GM19455 (cell line): ENCODE results near the gene HDAC3.

Experiments
- ATAC-seq: cut with Tn5 transposase; IDR thresholded peaks from one replicate; pipeline ENCODE4 v1.9.1; 2021; ENCODE audit not compliant: unreplicated experiment

HDAC3 gene

DNA sequence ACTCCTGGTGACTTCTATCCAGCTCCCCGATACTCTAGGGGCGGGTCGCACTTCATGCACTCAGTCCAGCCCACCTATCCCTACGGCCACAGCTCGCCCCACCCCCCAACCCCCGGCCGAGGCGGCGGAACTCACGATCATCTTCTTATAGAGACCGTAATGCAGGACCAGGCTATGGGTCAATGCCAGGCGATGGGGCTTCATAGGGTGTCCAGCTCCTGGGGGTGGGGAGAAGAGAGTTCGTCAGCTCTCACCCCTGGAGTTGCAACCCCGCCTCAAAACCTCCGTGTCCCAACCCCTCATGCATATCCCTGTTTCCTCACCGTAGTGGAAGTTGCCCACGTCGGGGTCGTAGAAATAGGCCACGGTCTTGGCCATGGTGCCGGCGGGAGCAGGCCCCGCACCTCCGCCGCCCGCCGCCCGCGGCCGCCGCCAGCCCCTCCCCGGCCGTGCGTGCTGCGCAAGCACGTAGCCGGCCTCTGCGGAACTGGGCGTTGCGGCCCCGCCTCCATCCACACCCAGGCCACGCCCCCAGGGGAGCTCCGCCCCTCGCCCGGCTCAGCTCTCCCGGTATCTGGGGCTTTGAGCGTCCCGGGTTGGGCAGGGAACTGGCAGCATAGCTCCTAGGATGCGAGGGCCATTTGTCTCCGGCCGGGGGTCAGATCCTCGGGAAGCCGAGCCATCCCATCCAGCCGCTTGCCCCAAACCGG, at the start of gene HDAC3, which contains the start of gene RELL2:
Gene HDAC3 (minus strand): TSS at position 437 of the 710 bp plus-strand sequence. CDS start 59 bp downstream, at position 378.
Gene RELL2 (plus strand): TSS at position 585 of the 710 bp plus-strand sequence. CDS start 1,229 bp downstream, outside the sequence.
- ATAC-seq: peak; percentile 74

GRCh38 chr5:141685591-141685990, 48.9 kb upstream of the HDAC3 start:
- ATAC-seq: no peak

- ATAC-seq: no peak
Observed at GRCh38 chr5:141683596-141684141, 47.0 kb upstream of the HDAC3 start.

DNA sequence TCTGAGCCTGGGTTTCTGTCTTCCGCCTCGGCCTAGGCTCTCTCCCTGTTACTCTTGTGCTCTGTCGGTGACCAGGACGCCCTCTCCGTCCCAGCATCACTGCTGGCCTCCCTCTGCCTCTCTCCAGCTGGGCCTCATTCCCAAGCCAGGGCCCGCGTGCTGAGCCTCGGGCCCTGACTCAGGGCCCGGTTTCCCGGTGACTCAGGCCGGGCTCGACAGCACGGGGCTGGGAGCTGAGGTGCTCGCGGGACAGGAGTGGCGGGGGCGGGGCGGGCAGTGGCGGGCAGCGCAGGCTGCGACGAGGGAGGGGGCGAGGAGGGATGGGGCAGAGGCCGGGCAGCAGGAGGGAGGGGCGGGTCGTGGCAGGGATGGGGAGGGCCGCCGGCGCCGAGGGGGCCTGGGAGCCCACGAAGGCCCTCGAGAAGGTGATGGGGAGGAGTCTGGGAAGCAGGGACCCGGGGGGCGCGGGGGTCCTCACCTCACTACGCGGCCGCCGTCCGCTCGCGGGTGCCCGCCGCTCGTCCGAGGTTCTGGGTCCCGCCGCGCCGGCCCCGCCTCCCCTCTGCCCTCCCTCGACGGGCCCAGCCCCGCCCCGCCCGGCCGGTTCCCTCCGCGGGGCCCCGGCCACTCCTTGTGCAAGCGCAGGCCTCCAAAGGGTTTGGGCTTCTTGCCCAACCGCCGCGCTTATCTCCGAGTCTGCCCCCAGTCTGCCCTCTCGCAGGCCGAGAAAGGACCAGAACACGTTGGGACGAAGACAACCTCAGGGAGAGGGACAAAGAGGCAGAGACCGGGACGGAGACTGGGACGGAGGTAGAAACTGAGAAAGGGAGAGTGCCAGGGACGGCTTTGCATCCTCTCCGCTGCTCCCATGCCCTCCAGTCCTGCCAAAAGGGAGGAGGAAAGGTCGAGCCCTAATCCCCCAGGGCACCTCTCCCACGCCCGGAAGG, 45.3 kb upstream of the HDAC3 start, which contains the start of gene ARAP3:
Gene ARAP3 (minus strand): TSS at position 536 of the 947 bp plus-strand sequence. CDS start 1,744 bp downstream, outside the sequence.
- ATAC-seq: no peak

DNA sequence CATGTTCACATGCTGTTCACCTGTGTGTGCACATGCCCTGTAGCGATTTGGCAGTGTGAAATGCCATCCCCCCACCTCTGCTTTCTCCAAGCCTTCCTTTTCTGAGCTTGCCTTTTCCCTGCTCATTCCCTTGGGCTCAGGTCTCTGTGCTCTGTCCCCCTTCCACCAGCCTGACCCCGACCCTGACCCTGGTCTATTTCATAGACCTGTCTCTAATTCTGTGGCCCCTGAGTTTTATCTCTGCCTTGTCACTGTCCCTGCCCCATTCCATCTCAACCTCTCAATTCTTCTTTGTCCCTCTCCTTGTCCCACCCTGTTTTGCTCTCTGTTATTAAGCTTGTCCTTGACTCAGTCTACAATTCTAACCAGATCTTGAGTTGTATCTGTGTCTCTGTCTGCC, 44.6 kb upstream of the HDAC3 start:
- ATAC-seq: no peak

GRCh38 chr5:141680751-141681201, 44.1 kb upstream of the HDAC3 start:
- ATAC-seq: no peak

GRCh38 chr5:141680178-141680577, 43.5 kb upstream of the HDAC3 start:
- no peak for ATAC-seq

DNA sequence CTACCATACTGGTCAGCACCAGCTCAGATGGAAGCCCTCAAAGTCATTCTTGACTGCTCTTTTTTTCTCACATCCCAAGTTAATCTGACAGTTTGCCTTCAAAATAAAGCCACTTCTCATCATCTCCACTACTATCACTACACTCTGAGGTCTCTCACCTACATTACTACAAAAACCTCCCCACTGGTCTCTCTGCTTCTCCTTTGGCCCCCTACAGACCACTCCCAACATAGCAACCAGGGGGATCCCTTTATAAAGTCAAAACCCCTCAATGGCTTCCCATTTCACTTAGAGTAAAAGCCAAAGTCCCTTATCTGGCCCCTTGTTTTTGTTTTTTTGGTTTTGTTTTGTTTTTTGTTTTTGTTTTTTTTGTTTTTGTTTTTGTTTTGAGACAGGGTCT, 40.8 kb upstream of the HDAC3 start:
- ATAC-seq: no peak

DNA sequence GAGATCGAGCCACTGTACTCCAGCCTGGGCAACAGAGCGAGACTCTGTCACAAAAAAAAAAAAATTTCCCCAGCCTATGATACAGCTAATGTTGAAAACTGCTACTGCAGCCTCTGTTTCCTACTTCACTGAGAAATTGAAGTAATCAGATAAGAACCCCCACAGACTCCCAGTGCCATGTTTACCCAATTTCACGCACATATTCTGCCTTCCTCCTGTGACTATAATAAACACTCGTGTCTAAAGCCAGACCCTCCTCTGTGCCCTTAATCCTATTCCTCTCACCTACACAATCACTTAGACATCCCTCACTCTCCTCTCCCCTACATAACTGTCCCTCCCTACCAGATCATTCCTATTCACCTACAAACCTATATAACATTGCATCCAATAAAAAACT, 39.0 kb upstream of the HDAC3 start:
- no peak for ATAC-seq

GRCh38 chr5:141674747-141675146, 38.1 kb upstream of the HDAC3 start:
- ATAC-seq: no peak

- no peak for ATAC-seq
Observed at GRCh38 chr5:141672841-141673813, 36.5 kb upstream of the HDAC3 start.

GRCh38 chr5:141672071-141672840, 35.6 kb upstream of the HDAC3 start:
- ATAC-seq: no peak

DNA sequence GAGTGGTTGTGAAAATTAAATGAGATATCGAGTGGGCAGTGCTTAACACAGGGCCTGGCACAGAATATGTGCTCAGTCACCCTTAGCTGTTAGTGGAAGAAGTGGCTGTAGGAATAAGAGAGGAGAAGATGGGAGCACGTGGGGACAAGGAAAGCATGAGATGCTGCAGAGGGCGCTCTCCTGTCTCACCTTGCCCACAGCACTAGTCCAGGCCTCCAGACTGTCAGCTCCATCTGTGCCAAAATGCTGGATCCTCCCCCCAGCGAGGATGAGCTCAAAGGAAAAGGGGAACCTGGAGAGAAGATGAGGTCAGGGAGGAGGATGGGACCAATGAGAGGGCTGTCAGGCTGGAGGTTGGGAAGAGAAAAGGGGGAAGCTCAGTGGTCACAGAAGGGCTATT, 32.9 kb upstream of the HDAC3 start:
- ATAC-seq: no peak

- ATAC-seq: no peak
Observed at GRCh38 chr5:141668601-141669265, 32.1 kb upstream of the HDAC3 start.

GRCh38 chr5:141665995-141666940, 29.6 kb upstream of the HDAC3 start:
- no peak for ATAC-seq

GRCh38 chr5:141664733-141665461, 28.2 kb upstream of the HDAC3 start:
- peak; percentile 91 for ATAC-seq

DNA sequence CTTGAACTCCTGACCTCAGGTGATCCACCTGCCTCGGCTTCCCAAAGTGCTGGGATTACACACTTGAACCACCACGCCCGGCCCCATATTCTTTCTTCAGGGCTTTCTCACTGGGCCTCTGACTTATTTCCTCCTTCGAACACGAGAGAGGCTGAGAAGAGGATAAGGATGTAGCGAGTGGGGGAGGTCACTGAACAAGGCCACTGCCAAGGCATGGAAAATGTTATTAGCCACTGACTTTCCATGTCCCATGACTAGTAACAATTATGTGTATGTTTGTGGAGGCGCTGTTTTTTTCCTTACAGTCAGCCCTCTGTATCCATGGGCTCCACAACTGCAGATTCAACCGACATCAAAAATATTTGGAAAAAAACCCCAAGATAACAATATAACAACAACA, 26.9 kb upstream of the HDAC3 start:
- ATAC-seq: no peak
